ENCODE data around the gene FLNC.
A peak's percentile ranks its signal among the peaks of the same experiment; 100 is the strongest.

Gene FLNC

DNA sequence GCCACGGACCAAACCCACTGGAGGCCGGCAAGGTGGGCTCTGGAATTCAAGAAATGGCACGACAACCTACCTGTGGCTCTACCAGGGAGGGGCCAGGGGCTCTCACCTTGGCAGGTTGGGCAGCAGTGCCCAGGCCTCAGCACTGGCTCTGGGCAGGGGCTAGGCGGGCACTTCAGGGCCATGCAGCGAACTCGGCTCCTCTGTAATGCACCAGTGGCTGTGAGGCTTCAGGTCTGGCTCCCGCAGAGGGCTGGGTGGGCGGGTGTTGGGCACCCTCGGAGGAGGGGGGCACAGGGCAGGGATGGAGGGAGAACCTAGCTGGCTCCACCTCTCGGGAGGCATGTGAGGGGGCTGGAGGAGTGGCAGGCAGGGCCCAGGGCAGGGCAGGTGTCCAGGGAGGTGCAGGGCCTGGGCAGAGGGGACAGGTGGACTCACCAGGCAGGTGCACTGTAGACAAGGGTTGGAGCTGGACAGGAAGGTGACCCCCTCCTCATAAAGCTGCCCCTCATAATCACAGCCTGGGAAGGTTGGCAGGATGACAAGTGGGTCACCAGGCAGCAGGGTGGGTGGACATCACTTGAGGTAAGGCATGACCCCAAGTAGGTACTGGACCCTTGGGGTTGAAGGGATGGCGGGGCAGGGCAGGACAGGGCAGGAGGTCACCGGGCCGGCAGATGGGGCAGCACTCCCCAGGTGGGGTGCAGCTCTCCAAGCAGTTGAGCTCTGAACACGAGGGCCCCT is 73.6 kb downstream of the FLNC start:
- Histone ChIP-seq H3K27me3 (ENCODE audit: low read length) (no peaks in the 10 kb centered on the region), H3K9me2 (replicated peaks; ENCODE audit: insufficient read depth, low read length) (no peaks in the 10 kb centered on the region), H4K20me1 (ENCODE audit: low read depth, low read length) (no peaks in the 10 kb centered on the region), H3K4me2 (ENCODE audit: low read depth, low read length, poor library complexity, severe bottlenecking) (no peak overlapping the region), H3K36me3 (ENCODE audit: low read length) (no peaks in the 10 kb centered on the region; the same call in 1 of the 2 replicates), H3K9ac (ENCODE audit: low read length) (no peak overlapping the region), H3K27ac (ENCODE audit: low read depth, low read length) (no peak overlapping the region), H3F3A (ENCODE audit: insufficient read depth) (no peaks in the 10 kb centered on the region), H3K9me3 (ENCODE audit: insufficient read depth, low read length) (0 out of 2 replicates have a peak, but pooled peaks cover 15% of the 10 kb centered on the region), H3K4me3 (ENCODE audit: insufficient read depth, low read length, poor library complexity, severe bottlenecking) (no peak overlapping the region), H3K79me2 (ENCODE audit: insufficient read depth, low read length) (no peaks in the 10 kb centered on the region), H2AFZ (ENCODE audit: low read depth, low read length, severe bottlenecking) (no peak overlapping the region)
- TF ChIP-seq EZH2phosphoT487 (conservative IDR thresholded peaks at IDR 0.05; ENCODE audit: low read length): no peak
- TF ChIP-seq, protein P1, sequence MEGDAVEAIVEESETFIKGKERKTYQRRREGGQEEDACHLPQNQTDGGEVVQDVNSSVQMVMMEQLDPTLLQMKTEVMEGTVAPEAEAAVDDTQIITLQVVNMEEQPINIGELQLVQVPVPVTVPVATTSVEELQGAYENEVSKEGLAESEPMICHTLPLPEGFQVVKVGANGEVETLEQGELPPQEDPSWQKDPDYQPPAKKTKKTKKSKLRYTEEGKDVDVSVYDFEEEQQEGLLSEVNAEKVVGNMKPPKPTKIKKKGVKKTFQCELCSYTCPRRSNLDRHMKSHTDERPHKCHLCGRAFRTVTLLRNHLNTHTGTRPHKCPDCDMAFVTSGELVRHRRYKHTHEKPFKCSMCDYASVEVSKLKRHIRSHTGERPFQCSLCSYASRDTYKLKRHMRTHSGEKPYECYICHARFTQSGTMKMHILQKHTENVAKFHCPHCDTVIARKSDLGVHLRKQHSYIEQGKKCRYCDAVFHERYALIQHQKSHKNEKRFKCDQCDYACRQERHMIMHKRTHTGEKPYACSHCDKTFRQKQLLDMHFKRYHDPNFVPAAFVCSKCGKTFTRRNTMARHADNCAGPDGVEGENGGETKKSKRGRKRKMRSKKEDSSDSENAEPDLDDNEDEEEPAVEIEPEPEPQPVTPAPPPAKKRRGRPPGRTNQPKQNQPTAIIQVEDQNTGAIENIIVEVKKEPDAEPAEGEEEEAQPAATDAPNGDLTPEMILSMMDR (IDR thresholded peaks at IDR 0.05; ENCODE audit: insufficient read depth, low read length, poor library complexity, severe bottlenecking): no peak

DNA sequence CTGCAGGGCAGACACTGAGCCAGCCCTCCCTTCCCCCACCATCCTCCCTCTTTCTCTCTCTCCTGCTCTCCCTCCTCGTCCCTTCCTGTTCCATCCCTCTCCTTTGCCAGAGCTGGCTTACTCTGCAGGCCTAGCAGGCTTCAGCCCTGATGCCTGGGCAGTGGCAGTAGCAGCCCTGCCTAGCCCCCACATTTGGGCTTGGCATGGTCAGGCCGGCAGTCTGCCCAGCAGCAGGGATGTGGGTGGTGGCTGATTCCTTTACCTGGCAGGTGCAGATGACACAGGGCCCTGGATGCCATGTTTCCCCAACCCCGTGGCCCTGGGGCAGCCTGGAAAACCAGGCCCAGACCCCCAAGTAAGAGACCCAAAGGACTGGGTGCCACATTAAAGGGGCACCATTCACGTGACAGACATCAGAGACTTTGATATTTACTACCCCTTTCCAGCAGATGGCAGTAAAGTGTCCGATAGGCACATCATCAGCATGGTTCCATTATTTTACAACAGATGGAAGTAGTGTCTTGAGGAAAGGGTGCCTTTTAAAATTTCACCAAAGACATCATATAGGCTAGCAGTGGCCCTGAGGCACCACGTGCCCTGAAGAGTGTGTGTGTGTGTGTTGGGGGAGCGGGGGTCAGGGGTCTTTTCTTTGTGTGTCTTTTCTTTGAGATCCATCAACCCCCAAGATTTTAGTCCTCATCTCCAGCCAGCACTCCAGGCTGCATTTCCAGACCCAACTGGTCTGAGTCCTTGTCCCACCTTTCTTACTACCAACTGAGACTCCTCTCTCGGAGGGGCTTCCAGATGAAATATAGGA is 74.4 kb downstream of the FLNC start:
- H2AFZ ChIP-seq (ENCODE audit: low read depth, low read length, severe bottlenecking): no peak overlapping the region
- no peaks in the 10 kb centered on the region for H4K20me1 ChIP-seq (ENCODE audit: low read depth, low read length)
- no peak overlapping the region for H3K4me2 ChIP-seq (ENCODE audit: low read depth, low read length, poor library complexity, severe bottlenecking)

DNA sequence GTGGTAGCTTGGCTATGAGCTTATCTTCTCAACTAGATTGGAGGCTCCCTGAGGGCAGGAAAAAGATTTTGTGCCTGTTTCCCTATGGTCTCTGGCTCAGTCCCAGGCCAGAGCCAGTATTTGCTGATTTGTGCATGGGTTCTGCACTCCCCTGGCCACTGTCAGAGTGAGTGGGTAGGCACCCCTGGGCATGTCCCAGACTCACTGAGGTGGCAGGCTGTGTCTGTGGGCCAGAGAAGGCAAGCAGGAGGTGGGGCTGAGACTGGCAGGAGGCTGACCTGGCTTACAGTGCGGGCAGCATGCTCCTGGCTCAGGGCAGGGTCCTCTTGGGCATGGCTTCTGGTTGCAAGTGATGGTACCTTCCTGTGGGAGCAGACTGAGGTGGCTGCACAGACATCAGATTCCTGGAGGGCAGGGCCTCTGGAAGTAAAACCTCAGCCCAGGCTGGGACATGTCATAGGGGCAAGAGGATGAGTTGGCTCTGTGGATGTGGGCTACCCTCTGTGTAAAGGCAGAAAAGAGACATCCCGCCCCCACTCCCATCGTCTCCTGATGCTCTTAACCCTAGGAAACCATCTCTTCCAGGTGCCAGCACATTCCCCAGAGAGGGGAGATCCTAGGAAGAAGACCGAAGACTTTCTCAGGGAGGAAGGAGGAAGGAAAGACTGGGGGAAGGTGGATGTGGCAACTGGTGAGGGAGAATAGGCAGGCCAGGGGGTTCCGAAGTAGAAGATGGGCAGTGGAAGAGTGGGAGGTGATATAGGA is 76.0 kb downstream of the FLNC start:
- H3K27ac ChIP-seq (ENCODE audit: low read depth, low read length): no peak overlapping the region
- no peaks in the 10 kb centered on the region for H3K27me3 ChIP-seq (ENCODE audit: low read length)
- H3K9me3 ChIP-seq (ENCODE audit: insufficient read depth, low read length): no peaks in the 10 kb centered on the region
- no peaks in the 10 kb centered on the region for H4K20me1 ChIP-seq (ENCODE audit: low read depth, low read length)
- H3K36me3 ChIP-seq (ENCODE audit: low read length): no peaks in the 10 kb centered on the region
- H3K9ac ChIP-seq (ENCODE audit: low read length): no peak overlapping the region
- H3K9me2 ChIP-seq (replicated peaks; ENCODE audit: insufficient read depth, low read length): no peaks in the 10 kb centered on the region
- no peak overlapping the region for H3K4me2 ChIP-seq (ENCODE audit: low read depth, low read length, poor library complexity, severe bottlenecking)
- H3K4me3 ChIP-seq (ENCODE audit: insufficient read depth, low read length, poor library complexity, severe bottlenecking): no peak overlapping the region
- no peaks in the 10 kb centered on the region for H3K79me2 ChIP-seq (ENCODE audit: insufficient read depth, low read length)
- TF ChIP-seq, protein P1 (IDR thresholded peaks at IDR 0.05; ENCODE audit: insufficient read depth, low read length, poor library complexity, severe bottlenecking): no peak
- TF ChIP-seq EZH2phosphoT487 (conservative IDR thresholded peaks at IDR 0.05; ENCODE audit: low read length): no peak
- no peak overlapping the region for H2AFZ ChIP-seq (ENCODE audit: low read depth, low read length, severe bottlenecking)
- no peaks in the 10 kb centered on the region for H3F3A ChIP-seq (ENCODE audit: insufficient read depth)

More for the DNA sequence above, 74.4 kb downstream of the FLNC start:
- Histone ChIP-seq H3K36me3 (ENCODE audit: low read length) (no peaks in the 10 kb centered on the region), H3K27ac (ENCODE audit: low read depth, low read length) (no peak overlapping the region), H3K27me3 (ENCODE audit: low read length) (no peaks in the 10 kb centered on the region), H3K9ac (ENCODE audit: low read length) (no peak overlapping the region), H3F3A (ENCODE audit: insufficient read depth) (no peaks in the 10 kb centered on the region), H3K4me3 (ENCODE audit: insufficient read depth, low read length, poor library complexity, severe bottlenecking) (no peak overlapping the region), H3K9me2 (replicated peaks; ENCODE audit: insufficient read depth, low read length) (no peaks in the 10 kb centered on the region), H3K79me2 (ENCODE audit: insufficient read depth, low read length) (no peaks in the 10 kb centered on the region), H3K9me3 (ENCODE audit: insufficient read depth, low read length) (0 out of 2 replicates have a peak, but pooled peaks cover 10% of the 10 kb centered on the region)
- TF ChIP-seq, protein P1 (IDR thresholded peaks at IDR 0.05; ENCODE audit: insufficient read depth, low read length, poor library complexity, severe bottlenecking): peak; percentile 71
- no peak for TF ChIP-seq EZH2phosphoT487 (conservative IDR thresholded peaks at IDR 0.05; ENCODE audit: low read length)

All from SU-DHL-6 (cell line).